Smooth muscle cell of the brain vasculature (primary cell): ENCODE measurements around the gene PLCD3.

Experiments used
- DNase-seq: peaks from one replicate; pipeline ENCODE4 v3.0.0-alpha.2; 2012; ENCODE audit warnings: low read depth, low spot score

Gene PLCD3

DNA sequence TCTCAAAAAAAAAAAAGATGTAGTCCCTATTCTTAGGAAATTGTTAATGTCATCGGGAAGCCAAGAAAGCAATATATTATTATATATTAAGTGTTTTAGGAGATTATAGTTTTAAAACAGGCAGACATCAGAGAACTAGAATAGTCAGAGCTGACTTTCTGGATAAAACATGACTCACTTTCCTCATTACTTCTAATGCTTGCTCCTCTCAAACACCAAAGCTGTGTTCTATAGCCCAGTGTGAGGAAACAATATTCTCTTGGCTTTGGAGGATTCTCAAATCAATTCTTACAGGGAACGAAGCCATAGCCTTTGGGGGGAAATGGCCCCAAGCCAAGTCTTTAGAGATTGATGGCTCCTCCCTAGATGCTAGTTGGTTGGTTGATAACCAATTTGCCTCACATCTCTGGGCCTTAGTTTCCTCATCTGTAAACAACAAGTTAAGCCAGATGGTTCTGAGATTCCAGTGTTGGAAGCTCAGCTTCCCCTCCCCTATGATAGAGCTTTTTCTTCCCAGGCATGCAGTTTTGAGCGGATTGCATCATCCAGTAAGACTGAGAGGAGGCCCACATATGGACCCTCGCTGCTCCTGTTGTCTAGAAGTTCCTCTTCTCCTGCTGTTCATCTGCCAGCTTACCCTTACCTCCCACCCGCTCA, 58.8 kb downstream of the PLCD3 start:
- no peak for DNase-seq

DNA sequence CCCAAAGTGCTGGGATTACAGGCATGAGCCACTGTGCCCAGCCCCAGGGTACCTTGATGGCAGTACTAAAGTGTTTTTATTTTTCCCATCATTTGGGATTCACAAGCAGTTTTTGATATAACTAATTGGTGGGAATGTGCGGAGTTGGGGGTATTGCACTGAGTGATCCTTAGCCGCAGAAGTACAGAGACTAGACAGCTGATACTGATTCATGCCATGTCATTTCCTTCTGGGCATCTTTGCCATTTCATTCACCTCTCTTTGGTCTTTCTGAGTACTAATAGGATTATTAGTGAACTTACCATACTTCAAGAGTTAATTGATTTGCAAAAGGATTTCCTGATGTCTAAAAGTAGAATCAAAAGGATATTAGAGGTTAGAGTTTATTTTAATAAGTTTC, 61.5 kb downstream of the PLCD3 start:
- DNase-seq = no peak

DNA sequence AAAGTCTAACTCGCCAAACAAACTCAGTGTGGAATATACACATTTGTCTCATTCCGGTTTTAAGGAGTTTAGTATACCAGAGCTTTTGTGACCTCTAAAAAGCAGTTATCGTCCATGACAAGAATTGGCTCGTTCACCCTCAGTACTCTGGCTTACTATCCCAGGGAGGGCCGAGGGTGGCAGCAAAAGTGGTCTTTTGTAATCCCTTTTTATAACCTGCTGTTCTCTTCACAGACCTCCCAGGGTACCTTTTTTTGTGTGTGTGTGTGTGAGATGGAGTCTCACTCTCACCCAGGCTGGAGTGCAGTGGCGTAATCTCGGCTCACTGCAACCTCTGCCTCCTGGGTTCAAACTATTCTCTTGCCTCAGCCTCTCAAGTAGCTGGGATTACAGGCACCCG, 62.3 kb downstream of the PLCD3 start:
- no peak for DNase-seq

DNA sequence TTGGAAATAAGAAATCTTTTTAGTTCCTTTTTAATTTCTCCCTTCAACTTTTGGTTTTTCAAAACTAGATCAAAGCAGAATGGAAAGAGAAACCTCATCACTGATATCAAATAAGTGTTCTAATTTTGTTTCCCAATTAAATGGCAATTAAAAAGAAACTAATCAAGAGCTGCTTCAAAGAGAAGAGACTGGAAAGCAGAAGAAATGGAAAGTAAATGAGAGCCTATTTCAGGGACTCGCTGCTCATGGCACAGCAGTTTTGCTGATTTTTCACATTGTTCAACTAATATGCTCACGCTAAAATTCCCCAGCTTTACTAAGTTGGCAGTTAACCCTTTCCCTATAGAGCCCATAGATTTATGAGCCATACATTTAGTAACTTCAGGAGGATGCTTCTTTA, 64.7 kb downstream of the PLCD3 start:
- DNase-seq = no peak

DNA sequence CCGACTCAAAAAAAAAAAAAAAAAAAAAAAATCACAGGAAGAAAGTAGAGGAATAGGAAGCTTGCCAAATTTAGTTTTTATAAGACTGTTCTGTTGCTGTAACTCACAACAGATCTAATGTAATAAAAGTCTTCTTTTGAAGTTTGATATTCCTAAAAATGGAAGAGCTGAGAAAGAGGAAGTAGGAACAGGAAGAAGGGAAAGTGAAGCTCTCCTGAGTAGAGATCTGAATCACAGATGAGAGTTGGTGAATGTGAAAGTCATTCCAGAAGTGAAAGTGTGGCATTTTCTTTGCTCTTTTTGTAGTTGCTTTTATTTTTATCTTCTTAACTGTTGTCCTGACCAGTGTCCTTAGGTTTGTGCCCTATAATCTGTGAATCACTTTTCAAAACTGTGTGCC, 69.1 kb downstream of the PLCD3 start:
- no peak for DNase-seq

DNA sequence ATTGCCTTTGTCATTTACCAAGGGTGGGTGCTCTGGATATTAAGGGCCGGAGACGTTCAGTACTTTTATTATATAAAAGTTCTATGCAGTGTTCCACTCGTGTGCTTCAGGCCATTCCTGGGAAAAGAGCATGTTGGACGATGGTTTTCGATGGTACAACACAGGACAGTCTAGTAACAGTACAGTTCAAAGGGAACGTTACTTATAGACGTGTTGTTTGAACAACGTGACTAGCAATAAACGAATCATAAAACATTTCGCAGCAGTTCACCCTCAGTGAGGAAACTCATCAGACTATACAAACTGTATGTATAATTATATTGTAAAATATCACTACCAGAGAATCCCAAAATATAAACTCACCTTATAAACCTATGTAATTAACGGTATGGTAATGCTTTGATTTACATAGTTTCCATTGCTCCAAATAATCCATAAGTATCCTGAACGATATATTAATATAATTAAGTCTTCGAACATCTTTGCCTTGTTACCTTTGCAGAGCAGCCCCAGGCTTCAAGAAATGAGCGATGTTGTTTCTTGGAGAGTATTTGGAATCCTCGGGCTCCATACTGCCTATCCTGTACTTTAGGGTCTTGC, 70.6 kb downstream of the PLCD3 start:
- no peak for DNase-seq

DNA sequence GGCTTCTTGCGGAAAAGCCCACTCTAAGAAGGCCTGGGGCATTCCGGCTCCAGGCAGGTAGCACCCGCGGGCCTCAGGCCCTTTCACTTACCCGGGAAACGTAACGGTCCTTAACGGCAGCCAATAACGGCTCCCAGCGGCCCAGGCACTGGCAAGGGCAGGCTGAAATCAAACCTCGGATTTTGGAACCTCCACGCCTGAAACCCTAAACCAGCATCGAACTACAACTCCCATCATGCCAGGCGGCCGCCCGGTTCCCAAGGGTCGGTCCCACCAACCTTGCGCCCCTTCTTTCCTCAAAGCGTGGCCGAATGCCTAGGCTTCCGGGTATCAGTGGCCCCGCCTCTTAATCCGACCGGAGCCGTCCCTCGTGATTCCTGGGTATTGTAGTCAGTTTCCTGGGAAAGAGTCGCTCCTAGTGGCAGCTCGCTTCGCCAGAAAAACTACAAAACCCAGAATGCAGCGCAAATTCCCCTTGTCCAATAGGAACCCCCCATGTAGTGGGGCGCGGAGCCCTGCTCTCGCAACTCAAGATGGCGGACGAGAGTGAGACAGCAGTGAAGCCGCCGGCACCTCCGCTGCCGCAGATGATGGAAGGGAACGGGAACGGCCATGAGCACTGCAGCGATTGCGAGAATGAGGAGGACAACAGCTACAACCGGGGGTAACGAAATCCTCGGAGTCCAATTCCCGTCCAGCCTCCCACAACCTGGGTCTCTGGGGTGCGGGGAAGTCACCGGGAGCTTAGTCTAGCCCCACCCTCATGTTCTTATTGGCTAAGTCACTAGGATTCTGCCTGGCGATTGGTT, 71.3 kb downstream of the PLCD3 start, which contains the start of gene NMT1:
Gene NMT1, plus strand, starts transcription at position 521 of the 809 bp plus-strand sequence. Its CDS starts 13 bp downstream, at position 534.
- peak; percentile 99 for DNase-seq

DNA sequence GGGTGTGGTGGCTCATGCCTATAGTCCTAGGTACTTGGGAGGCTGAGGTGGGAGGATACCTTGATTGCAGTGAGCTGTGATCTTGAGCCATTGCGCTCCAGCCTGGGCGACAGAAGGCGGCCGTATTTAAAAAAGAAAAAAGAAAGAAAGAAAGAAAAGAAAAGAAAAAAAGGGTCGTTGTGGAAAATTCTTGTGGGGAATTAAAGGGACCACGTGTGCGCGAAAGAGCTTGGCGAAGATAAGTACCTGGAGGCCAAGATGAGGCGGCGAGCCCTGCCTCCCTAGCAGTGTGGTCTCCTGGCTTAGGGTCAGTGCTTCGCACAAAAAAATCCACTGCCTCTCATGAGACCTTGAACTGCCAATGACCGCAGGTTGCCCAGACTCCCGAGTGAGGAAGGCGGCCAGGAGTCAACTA, 71.9 kb downstream of the PLCD3 start:
- no peak for DNase-seq
